ENCODE measurements around the gene UBFD1. TPM values are rescaled to one million over a fixed set of nuclear protein-coding genes. Genes with fewer than 3 reads are reported as not detected.

Gene UBFD1
- total and polyA plus RNA-seq, 2 of the 8 experiments (the other 6 are each of a cell fraction or from before 2014, with no cell fraction given) = 66.3 to 106 TPM

DNA sequence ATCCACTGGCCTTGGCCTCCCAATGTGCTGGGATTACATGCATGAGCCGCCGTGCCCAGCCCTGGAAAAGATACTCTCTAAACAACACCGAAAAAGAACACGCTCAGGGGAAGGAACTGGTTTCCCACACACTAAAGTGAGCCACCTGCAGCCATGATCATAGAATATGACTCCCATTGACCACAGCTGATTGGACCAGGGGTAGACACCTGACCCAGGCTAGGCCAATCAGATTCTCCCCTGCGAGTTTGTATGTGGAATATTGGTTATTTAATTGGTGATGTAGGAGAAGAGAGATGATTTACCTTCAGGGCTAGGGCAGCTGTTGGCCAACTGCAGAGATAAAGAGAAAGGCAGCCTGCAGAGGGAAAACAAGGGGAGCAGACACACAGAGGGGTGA lies 38.2 kb upstream of the UBFD1 start:
- Histone ChIP-seq H3K27me3 (replicated peaks in 1 of 4; ENCODE audit: control insufficient read depth in 3 of 4, extremely low read depth in 1 of 4, insufficient read depth in 3 of 4, low read length in 3 of 4) (no peaks in the 10 kb centered on the region; a peak in 1 of 7 replicates), H2BK20ac (ENCODE audit: low read length) (no peak overlapping the region), H4K5ac (ENCODE audit: insufficient read length, low read depth, low read length) (no peak overlapping the region), H3K36me3 (ENCODE audit: control insufficient read depth in 2 of 4, insufficient read depth in 4 of 4, low read length in 3 of 4) (peaks cover 15 to 41% (median 33%) of the 10 kb centered on the region in 4 experiments), H2BK15ac (ENCODE audit: low read length) (no peak overlapping the region), H3K9ac (replicated peaks in 1 of 4; ENCODE audit: extremely low read depth in 1 of 4, low read depth in 3 of 4, low read length in 3 of 4) (no peak overlapping the region), H4K20me1 (replicated peaks in 1 of 2; ENCODE audit: control insufficient read depth in 1 of 2, insufficient read depth in 2 of 2, low read length in 2 of 2) (peaks cover 2 to 3% of the 10 kb centered on the region in 2 experiments), H3K23ac (ENCODE audit: insufficient read length) (no peak overlapping the region), H3K23me2 (ENCODE audit: low read depth, low read length) (no peaks in the 10 kb centered on the region), H3K14ac (ENCODE audit: insufficient read length) (no peak overlapping the region), H3K79me1 (ENCODE audit: low read depth, low read length) (no peaks in the 10 kb centered on the region), H3K18ac (ENCODE audit: extremely low read depth, low read length) (no peak overlapping the region), H3K4me3 (ENCODE audit: extremely low read depth in 1 of 4, insufficient read depth in 2 of 4, low read depth in 3 of 4, low read length in 4 of 4) (no peak overlapping the region), H2BK12ac (ENCODE audit: low read depth, low read length) (no peak overlapping the region), H3K4me1 (replicated peaks in 1 of 4; ENCODE audit: control insufficient read depth in 3 of 4, insufficient read depth in 4 of 4, low read length in 3 of 4) (no peaks in the 10 kb centered on the region), H3K56ac (replicated peaks; ENCODE audit: insufficient read length, low read depth, low read length) (no peak overlapping the region), H3K27ac (ENCODE audit: low read depth, low read length) (no peak overlapping the region), H2AFZ (ENCODE audit: low read length) (no peak overlapping the region), H3K79me2 (ENCODE audit: control insufficient read depth in 1 of 2, insufficient read depth in 2 of 2, low read length in 2 of 2) (no peaks in the 10 kb centered on the region), H3K4me2 (ENCODE audit: insufficient read depth in 1 of 2, low read depth in 2 of 2, low read length in 2 of 2) (no peak overlapping the region), H3K9me3 (ENCODE audit: insufficient read depth in 2 of 2, low read depth in 1 of 2, low read length in 1 of 2) (no peaks in the 10 kb centered on the region), H4K91ac (replicated peaks; ENCODE audit: insufficient read length, low read length) (no peak overlapping the region), H2BK5ac (ENCODE audit: low read depth, low read length) (no peak overlapping the region), H2BK120ac (replicated peaks; ENCODE audit: low read depth, low read length) (no peak overlapping the region), H4K8ac (ENCODE audit: extremely low read depth, insufficient read depth, low read length) (no peak overlapping the region), H3K4ac (replicated peaks; ENCODE audit: insufficient read length, low read depth, low read length) (no peak overlapping the region), H2AK5ac (ENCODE audit: low read depth, low read length) (no peak overlapping the region)
- DNase-seq (ENCODE audit: low read depth in 1 of 2, low spot score in 2 of 2) (no peak), FAIRE-seq (no peak)
- CTCF ChIA-PET (ENCODE audit: partially characterized antibody) = no interaction called here
- POLR2A ChIA-PET (ENCODE audit: partially characterized antibody) = no interaction called here
- 95% methylated on average over 5 of the region's 5 CpGs; no CpG with 5 or more reads in 1 of the 2 experiments for WGBS, 2 experiments (ENCODE audit: extremely low coverage in 1 of 2, insufficient coverage in 1 of 2, insufficient read length in 1 of 2, insufficient replicate concordance in 2 of 2, low coverage in 1 of 2, low lambda C conversion rate in 2 of 2, missing lambda C conversion rate in 1 of 2)
- TF ChIP-seq CBX5 (IDR thresholded peaks at IDR 0.05; ENCODE audit: low read depth, low read length) (no peak), RFX5 (IDR thresholded peaks at IDR 0.05; ENCODE audit: borderline replicate concordance, low read depth, low read length) (no peak), SP4 (IDR thresholded peaks at IDR 0.05; ENCODE audit: low read length) (no peak), SRF (IDR thresholded peaks at IDR 0.05; ENCODE audit: low read depth, low read length) (no peak), JUND (IDR thresholded peaks at IDR 0.05; ENCODE audit: low read length) (no peak), POLR2AphosphoS5 (IDR thresholded peaks at IDR 0.05; ENCODE audit: low read depth, low read length) (no peak), BCL11A (IDR thresholded peaks at IDR 0.05; ENCODE audit: low read depth in 2 of 2, low read length in 2 of 2) (no peak), SP1 (IDR thresholded peaks at IDR 0.05; ENCODE audit: low read depth, low read length) (no peak), RAD21 (IDR thresholded peaks at IDR 0.05 in 1 of 2, conservative IDR thresholded peaks at IDR 0.05 in 1 of 2; ENCODE audit: low read depth in 2 of 2, low read length in 2 of 2) (no peak)

Data from H1 (cell line).